Activated naive CD4-positive, alpha-beta T cell treated with anti-CD3 and anti-CD28 coated beads, Interleukin-2, amount 10 ng/mL, durations not matched to agents 7 days and 5 days (primary cell): Measurements from ENCODE around the gene ACOXL.

ENCODE experiments used
- CTCF ChIA-PET: fragments of 350-600 bp; sonication (Branson Sonifier 250); formaldehyde crosslinking; loops from one replicate; lab custom pipeline; 2021; ENCODE audit warnings: antibody characterized with exemption; lab: Charles Lee
- DNase-seq: peaks from one replicate; pipeline ENCODE4 v3.0.0-alpha.2; 2020
- H3K27ac Mint-ChIP-seq: one replicate; pipeline ENCODE4 v1.8.0; 2021; ENCODE audit warnings: mild to moderate bottlenecking, moderate library complexity, mixed read lengths
- H3K27me3 Mint-ChIP-seq: one replicate; pipeline ENCODE4 v1.8.0; 2021; ENCODE audit warnings: mild to moderate bottlenecking, mixed read lengths
- H3K36me3 Mint-ChIP-seq: one replicate; pipeline ENCODE4 v1.8.0; 2021; ENCODE audit warnings: mixed read lengths
- H3K4me1 Mint-ChIP-seq: one replicate; pipeline ENCODE4 v1.8.0; 2021; ENCODE audit warnings: mixed read lengths
- H3K4me3 Mint-ChIP-seq: one replicate; pipeline ENCODE4 v1.8.0; 2021; ENCODE audit warnings: mild to moderate bottlenecking, moderate library complexity, mixed read lengths
- H3K9me3 Mint-ChIP-seq: one replicate; pipeline ENCODE4 v1.8.0; 2021; ENCODE audit warnings: mixed read lengths

The ACOXL gene

GRCh38 chr2:110804433-110804832 is 72.1 kb downstream of the ACOXL start:
- H3K4me3 Mint-ChIP-seq: no peak overlapping the region
- H3K27me3 Mint-ChIP-seq: peaks cover 66% of the 10 kb centered on the region

GRCh38 chr2:110804915-110805314 is 72.5 kb downstream of the ACOXL start:
- no peak overlapping the region for H3K27ac Mint-ChIP-seq
- H3K36me3 Mint-ChIP-seq: no peaks in the 10 kb centered on the region
- no peaks in the 10 kb centered on the region for H3K9me3 Mint-ChIP-seq
- CTCF ChIA-PET: no interaction called here
- no peak overlapping the region for H3K4me3 Mint-ChIP-seq
- H3K27me3 Mint-ChIP-seq: peaks cover 66% of the 10 kb centered on the region
- no peak for DNase-seq
- no peaks in the 10 kb centered on the region for H3K4me1 Mint-ChIP-seq

More at GRCh38 chr2:110804433-110804832, 72.1 kb downstream of the ACOXL start:
- Mint-ChIP-seq H3K36me3 (no peaks in the 10 kb centered on the region), H3K9me3 (no peaks in the 10 kb centered on the region), H3K4me1 (no peaks in the 10 kb centered on the region), H3K27ac (no peak overlapping the region)
- CTCF ChIA-PET: no interaction called here
- DNase-seq: no peak

GRCh38 chr2:110805894-110806452 is 73.6 kb downstream of the ACOXL start:
- Mint-ChIP-seq H3K4me3 (no peak overlapping the region), H3K27ac (no peak overlapping the region), H3K27me3 (peaks cover 56% of the 10 kb centered on the region), H3K9me3 (no peaks in the 10 kb centered on the region), H3K36me3 (no peaks in the 10 kb centered on the region), H3K4me1 (no peaks in the 10 kb centered on the region)
- no peak for DNase-seq
- CTCF ChIA-PET: no interaction called here

GRCh38 chr2:110807522-110807921 is 75.1 kb downstream of the ACOXL start:
- peaks cover 43% of the 10 kb centered on the region for H3K27me3 Mint-ChIP-seq
- H3K27ac Mint-ChIP-seq: no peak overlapping the region
- H3K36me3 Mint-ChIP-seq: no peaks in the 10 kb centered on the region
- H3K9me3 Mint-ChIP-seq: no peaks in the 10 kb centered on the region
- CTCF ChIA-PET: no interaction called here
- no peaks in the 10 kb centered on the region for H3K4me1 Mint-ChIP-seq
- H3K4me3 Mint-ChIP-seq: no peak overlapping the region
- no peak for DNase-seq

- CTCF ChIA-PET: no interaction called here
- H3K27ac Mint-ChIP-seq: no peak overlapping the region
- no peak for DNase-seq
- H3K36me3 Mint-ChIP-seq: no peaks in the 10 kb centered on the region
- H3K9me3 Mint-ChIP-seq: no peaks in the 10 kb centered on the region
- peaks cover 43% of the 10 kb centered on the region for H3K27me3 Mint-ChIP-seq
- no peaks in the 10 kb centered on the region for H3K4me1 Mint-ChIP-seq
- no peak overlapping the region for H3K4me3 Mint-ChIP-seq
Observed at GRCh38 chr2:110810404-110810803, 78.0 kb downstream of the ACOXL start.

GRCh38 chr2:110812726-110813645 is 80.6 kb downstream of the ACOXL start:
- H3K9me3 Mint-ChIP-seq: no peaks in the 10 kb centered on the region
- H3K36me3 Mint-ChIP-seq: no peaks in the 10 kb centered on the region
- no peak overlapping the region for H3K4me3 Mint-ChIP-seq
- no peak overlapping the region for H3K27ac Mint-ChIP-seq
- no peak for DNase-seq
- CTCF ChIA-PET: interaction anchor here (0.9 to 2.0 kb wide), 12 partner anchors 11 to 922 kb away, joined by 3 to 8 read pairs (median 4); no protein-coding TSS in a partner anchor
- peaks cover 34% of the 10 kb centered on the region for H3K27me3 Mint-ChIP-seq
- no peaks in the 10 kb centered on the region for H3K4me1 Mint-ChIP-seq

- Mint-ChIP-seq H3K27ac (no peak overlapping the region), H3K27me3 (peaks cover 32% of the 10 kb centered on the region), H3K9me3 (no peaks in the 10 kb centered on the region), H3K36me3 (no peaks in the 10 kb centered on the region), H3K4me1 (no peaks in the 10 kb centered on the region), H3K4me3 (no peak overlapping the region)
- CTCF ChIA-PET: interaction anchor here (0.9 to 1.7 kb wide), 4 partner anchors 66 to 848 kb away, joined by 3 to 4 read pairs (median 3); no protein-coding TSS in a partner anchor
- no peak for DNase-seq
Observed at GRCh38 chr2:110813896-110814295, 81.5 kb downstream of the ACOXL start.

- H3K27me3 Mint-ChIP-seq: peaks cover 40% of the 10 kb centered on the region
- no peaks in the 10 kb centered on the region for H3K9me3 Mint-ChIP-seq
- CTCF ChIA-PET: no interaction called here
- no peaks in the 10 kb centered on the region for H3K36me3 Mint-ChIP-seq
- no peak for DNase-seq
- H3K4me1 Mint-ChIP-seq: no peaks in the 10 kb centered on the region
- H3K4me3 Mint-ChIP-seq: no peak overlapping the region
- no peak overlapping the region for H3K27ac Mint-ChIP-seq
Observed at GRCh38 chr2:110815938-110816337, 83.6 kb downstream of the ACOXL start.

- Mint-ChIP-seq H3K27ac (no peak overlapping the region), H3K4me1 (no peaks in the 10 kb centered on the region), H3K9me3 (no peaks in the 10 kb centered on the region), H3K27me3 (peaks cover 40% of the 10 kb centered on the region), H3K36me3 (no peaks in the 10 kb centered on the region), H3K4me3 (no peak overlapping the region)
- DNase-seq: no peak
- CTCF ChIA-PET: no interaction called here
Observed at GRCh38 chr2:110816404-110817365, 84.3 kb downstream of the ACOXL start.

GRCh38 chr2:110818767-110819481 is 86.6 kb downstream of the ACOXL start:
- H3K4me1 Mint-ChIP-seq: no peaks in the 10 kb centered on the region
- H3K36me3 Mint-ChIP-seq: no peaks in the 10 kb centered on the region
- H3K27ac Mint-ChIP-seq: no peak overlapping the region
- no peaks in the 10 kb centered on the region for H3K9me3 Mint-ChIP-seq
- H3K27me3 Mint-ChIP-seq: peaks cover 32% of the 10 kb centered on the region
- CTCF ChIA-PET: no interaction called here
- no peak for DNase-seq
- H3K4me3 Mint-ChIP-seq: no peak overlapping the region

- CTCF ChIA-PET: no interaction called here
- H3K27me3 Mint-ChIP-seq: peaks cover 32% of the 10 kb centered on the region
- H3K4me3 Mint-ChIP-seq: no peak overlapping the region
- H3K27ac Mint-ChIP-seq: no peak overlapping the region
- no peak for DNase-seq
- H3K9me3 Mint-ChIP-seq: no peaks in the 10 kb centered on the region
- no peaks in the 10 kb centered on the region for H3K4me1 Mint-ChIP-seq
- no peaks in the 10 kb centered on the region for H3K36me3 Mint-ChIP-seq
Observed at GRCh38 chr2:110819711-110820110, 87.3 kb downstream of the ACOXL start.

GRCh38 chr2:110820128-110820527 is 87.8 kb downstream of the ACOXL start:
- H3K27me3 Mint-ChIP-seq: peaks cover 35% of the 10 kb centered on the region
- H3K4me1 Mint-ChIP-seq: no peaks in the 10 kb centered on the region
- no peak overlapping the region for H3K4me3 Mint-ChIP-seq
- DNase-seq: no peak
- CTCF ChIA-PET: no interaction called here
- no peaks in the 10 kb centered on the region for H3K9me3 Mint-ChIP-seq
- H3K36me3 Mint-ChIP-seq: no peaks in the 10 kb centered on the region
- H3K27ac Mint-ChIP-seq: no peak overlapping the region

GRCh38 chr2:110823165-110823564 is 90.8 kb downstream of the ACOXL start:
- CTCF ChIA-PET: no interaction called here
- no peaks in the 10 kb centered on the region for H3K36me3 Mint-ChIP-seq
- no peak overlapping the region for H3K27ac Mint-ChIP-seq
- H3K27me3 Mint-ChIP-seq: peaks cover 32% of the 10 kb centered on the region
- DNase-seq: no peak
- H3K4me1 Mint-ChIP-seq: peaks cover 7% of the 10 kb centered on the region
- H3K4me3 Mint-ChIP-seq: no peak overlapping the region
- H3K9me3 Mint-ChIP-seq: no peaks in the 10 kb centered on the region
